Measurements from ENCODE around the gene AFF1.

AFF1 gene

GRCh38 chr4:87152310-87153041, 217.7 kb downstream of the AFF1 start:
- no peak for DNase-seq (ENCODE audit: low read depth)

- no peak for DNase-seq (ENCODE audit: low read depth)
Measured at GRCh38 chr4:87153078-87153870, 218.5 kb downstream of the AFF1 start.

GRCh38 chr4:87165892-87166291, 231.1 kb downstream of the AFF1 start:
- DNase-seq (ENCODE audit: low read depth), result no peak

GRCh38 chr4:87166296-87166854, 231.6 kb downstream of the AFF1 start:
- no peak for DNase-seq (ENCODE audit: low read depth)

DNA sequence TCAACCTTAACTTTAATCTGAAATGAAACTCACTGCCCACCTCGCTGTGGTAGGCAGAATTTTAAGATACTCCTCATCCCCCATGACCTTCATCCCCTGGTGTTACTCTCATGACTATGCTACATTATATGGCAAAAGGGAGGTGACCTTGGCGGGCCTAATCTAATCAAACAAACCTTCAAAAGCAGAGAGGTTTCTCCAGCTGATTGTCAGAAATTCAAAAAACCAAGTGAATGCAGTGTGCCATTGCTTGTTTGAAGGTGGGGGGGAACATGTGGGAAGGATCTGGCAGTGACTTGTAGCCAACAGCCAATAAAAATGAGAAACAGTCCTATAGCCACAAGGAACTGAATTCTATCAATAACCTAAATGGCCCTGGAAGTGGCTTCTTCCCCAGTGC, 237.1 kb downstream of the AFF1 start:
- DNase-seq (ENCODE audit: low read depth), result no peak

GRCh38 chr4:87174672-87175071, 239.9 kb downstream of the AFF1 start:
- no peak for DNase-seq (ENCODE audit: low read depth)

DNA sequence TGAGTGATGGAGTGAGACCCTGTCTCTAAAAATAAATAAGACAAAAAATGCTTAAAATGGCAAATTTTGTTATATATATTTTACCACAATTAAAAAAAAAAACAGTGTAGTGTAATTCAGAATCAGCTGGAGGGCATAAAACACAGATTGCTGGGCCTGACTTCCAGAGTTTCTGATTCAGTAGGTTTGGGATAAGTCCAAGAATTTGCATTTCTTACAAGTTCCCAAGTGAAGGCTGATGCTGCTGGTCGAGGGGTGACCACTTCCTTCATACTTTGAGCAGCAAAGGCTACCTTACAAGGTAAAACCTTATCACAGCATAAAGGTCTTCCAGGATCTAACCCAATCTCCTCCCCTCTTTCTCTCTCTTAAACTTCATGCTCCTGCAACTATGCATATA, 244.9 kb downstream of the AFF1 start:
- DNase-seq (ENCODE audit: low read depth), result no peak

DNA sequence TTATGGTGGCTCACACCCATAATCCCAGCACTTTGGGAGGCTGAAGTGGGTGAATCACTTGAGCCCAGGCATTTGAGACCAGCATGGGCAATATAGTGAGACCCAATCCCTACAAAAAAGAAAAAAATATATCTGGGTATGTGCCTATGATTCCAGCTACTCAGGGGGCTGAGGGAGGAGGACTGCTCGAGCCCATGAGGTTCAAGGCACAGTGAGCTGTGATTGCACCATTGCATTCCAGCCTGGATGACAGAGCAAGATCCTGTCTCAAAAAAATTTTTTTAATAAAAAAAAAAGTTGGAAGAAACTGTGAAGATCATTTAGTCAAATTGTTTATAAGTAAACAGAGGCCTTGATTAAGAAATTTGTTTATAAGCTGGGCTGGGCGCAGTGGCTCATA, 246.0 kb downstream of the AFF1 start:
- no peak for DNase-seq (ENCODE audit: low read depth)

- DNase-seq (ENCODE audit: low read depth), result no peak
Measured at GRCh38 chr4:87185146-87185870, 250.5 kb downstream of the AFF1 start.

DNA sequence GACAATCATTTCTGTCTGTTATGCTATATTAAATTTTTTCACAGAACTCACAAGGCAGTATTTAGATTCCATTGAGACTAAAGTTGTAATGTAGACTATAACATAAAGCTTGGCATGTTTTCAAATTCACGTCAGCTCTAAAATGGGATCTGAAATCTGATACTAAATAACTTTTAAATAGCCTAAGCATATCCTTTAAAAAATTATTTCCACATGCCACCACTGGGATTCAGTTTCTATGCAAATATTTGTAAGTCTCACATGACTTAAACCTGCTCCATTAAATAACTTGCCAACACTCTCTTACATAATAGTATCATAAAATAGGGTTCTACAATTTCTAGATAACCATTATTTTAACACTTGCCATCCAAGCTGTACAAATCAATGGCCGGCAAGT, 253.2 kb downstream of the AFF1 start:
- no peak for DNase-seq (ENCODE audit: low read depth)

GRCh38 chr4:87188932-87189331, 254.1 kb downstream of the AFF1 start:
- DNase-seq (ENCODE audit: low read depth), result no peak
